GM21528 (cell line): ENCODE results near the gene OR2AE1.
A peak's percentile ranks its signal among the peaks of the same experiment; 100 is the strongest.
"Not testable (repeated sequence)": the region's sequence is repeated elsewhere in the genome, so short reads cannot be mapped to it uniquely, and the experiment has no call there.

Source experiments
- ATAC-seq: cut with Tn5 transposase; IDR thresholded peaks from one replicate; pipeline ENCODE4 v1.9.1; 2021; ENCODE audit warnings: mild to moderate bottlenecking, moderate library complexity; ENCODE audit not compliant: unreplicated experiment, low FRiP score

The OR2AE1 gene, protein sequence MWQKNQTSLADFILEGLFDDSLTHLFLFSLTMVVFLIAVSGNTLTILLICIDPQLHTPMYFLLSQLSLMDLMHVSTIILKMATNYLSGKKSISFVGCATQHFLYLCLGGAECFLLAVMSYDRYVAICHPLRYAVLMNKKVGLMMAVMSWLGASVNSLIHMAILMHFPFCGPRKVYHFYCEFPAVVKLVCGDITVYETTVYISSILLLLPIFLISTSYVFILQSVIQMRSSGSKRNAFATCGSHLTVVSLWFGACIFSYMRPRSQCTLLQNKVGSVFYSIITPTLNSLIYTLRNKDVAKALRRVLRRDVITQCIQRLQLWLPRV

DNA sequence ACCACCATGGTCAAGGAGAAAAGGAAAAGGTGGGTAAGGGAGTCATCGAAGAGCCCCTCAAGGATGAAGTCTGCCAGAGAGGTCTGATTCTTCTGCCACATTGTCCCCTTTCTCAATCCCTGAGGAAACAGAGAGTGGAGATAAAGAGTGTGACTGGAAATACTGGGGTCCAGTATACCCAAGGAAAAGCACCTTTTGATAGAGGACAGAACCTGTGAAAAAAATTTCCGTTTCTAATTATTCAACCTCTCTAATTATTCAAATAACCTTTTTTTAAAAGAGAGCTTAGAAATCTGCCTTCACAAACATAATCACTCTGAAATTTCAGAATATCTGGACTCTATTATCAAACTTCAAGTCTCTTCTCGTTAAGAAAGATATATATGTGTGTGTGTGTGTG lies at the start of gene OR2AE1:
OR2AE1 (minus strand) TSS at position 101 of the 400 bp plus-strand sequence; CDS start at position 101, 0 bp downstream.
- no peak for ATAC-seq

DNA sequence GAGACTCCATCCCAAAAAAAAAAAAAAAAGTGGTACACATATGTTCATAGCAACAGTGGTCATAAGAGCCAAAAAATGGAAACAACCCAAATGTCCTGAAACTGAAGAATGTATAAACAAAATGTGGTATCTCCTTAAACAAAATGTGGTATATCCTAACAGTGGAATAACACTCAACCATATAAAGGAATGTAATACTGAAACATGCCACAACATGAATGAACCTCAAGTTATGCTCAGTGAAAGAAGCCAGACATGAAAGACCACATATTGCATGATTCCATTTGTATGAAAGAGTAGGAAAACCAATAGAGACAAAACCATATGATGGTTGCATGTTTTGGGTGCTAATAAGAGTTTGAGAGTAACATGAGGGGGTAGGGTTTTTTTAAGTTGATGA lies 49.5 kb upstream of the OR2AE1 start:
- no peak for ATAC-seq

DNA sequence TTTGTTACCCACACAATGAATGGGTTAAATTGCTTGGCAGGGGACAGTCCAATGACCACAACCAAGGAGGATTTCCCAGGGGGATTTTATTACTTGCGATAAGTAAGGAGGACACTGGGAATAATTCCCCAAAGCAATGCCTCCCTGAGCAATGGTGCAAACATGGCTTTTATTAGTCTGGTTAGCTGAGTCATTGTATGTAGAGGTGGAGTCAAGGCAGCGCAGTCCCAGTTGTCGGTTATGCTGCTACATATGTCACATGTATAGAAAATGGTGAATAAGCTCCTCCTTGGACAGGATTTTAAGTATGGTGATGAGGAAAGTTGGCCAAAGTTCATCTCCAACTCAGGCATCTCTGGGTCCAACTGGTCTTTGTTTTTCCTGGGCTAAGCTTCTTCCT lies 46.4 kb upstream of the OR2AE1 start:
- no peak for ATAC-seq

DNA sequence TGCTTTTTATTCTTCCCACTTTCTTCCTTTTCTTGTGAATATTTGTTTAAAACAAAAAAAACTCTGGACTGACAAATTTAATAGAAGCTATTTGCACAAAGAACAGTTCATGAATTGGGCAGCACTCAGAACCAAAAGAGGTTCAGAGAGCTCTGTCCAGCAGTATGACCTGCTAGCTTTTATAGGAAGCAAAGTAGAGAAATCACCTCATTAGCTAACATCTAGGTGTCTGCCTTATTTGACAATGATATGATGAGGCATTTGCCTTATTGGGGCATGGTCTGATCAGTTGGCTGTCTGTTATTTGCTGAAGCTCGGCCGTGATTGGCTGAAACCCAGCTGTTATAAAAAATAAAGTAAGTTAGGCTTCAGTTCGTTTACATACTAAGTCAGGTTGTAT lies 43.3 kb upstream of the OR2AE1 start:
- no peak for ATAC-seq

DNA sequence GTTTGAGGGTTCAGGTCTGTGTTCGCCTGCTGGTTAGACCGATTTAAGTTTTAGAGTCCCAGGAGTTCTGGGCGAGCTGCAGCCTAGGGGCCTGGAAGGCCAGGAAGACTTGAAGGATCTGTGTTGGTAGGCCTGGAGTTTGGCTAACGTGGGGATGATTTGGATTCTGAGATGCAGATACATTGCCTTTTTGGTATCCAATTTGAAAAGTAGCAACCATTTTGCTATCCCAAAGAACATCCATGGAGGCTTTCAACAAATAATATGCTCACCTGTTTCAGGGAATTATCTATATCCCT lies 42.9 kb upstream of the OR2AE1 start:
- no peak for ATAC-seq

DNA sequence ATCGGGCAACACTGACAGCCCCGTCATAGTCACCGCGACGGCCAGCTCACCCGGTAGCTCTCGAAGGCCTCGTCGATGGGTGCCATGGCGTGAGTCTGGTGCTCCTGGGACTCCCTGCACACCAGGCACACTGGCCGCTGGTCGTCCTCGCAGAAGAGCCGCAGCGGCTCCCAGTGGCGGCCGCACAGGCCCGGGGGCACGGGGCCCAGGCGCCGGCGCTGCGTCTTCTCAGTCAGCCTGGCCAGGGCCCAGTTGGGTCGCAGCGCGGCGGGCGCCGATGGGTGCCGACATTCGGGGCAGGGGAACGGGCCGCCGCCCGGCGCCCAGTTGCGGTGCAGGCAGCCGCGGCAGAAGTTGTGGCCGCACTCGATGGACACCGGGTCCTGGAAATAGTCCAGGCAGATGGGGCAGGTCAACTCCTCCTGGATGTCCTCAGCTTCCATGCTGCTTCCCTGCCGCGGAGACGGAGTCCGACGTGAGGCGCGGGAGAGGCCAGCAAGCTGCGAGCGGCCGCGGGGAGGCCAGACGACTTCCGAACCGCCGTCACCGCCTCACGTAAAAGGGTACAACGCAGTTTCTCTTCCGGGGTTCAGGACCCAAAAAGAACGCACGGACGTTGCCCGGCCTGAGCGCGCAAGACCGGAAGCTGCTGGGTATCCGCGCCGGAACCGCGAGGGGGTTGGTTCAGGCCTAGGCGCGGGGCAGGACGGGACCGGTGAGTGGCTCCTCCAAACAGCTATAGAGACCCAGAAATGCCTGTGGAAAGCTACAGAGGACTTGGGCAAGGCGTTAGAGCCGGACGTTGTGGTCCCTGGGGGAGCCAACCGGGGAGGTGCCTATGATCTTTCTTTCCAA lies 42.4 kb upstream of the OR2AE1 start, which contains the start of gene TRIM4:
TRIM4 (minus strand) TSS at position 572 of the 855 bp plus-strand sequence; CDS start at position 443, 129 bp downstream.
- peak; percentile 97 for ATAC-seq

DNA sequence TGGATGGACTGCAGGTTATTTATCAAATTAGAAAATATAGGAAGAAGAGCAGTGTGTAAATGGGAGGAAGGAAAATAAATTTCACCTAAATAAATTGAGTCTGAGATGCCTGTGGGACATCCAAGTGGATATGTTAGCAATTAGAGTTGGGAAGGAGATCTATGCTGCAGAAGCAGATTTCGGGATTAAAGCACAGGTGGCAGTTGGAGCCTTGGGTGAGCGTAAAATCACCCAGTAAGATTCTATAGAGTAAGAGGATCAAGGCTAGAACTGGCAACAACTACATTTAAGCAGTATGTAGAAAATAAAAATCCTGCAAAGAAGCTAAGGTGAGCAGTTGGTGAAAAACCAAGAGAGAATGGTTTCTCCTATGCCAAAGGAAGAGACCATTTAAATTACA lies 34.1 kb upstream of the OR2AE1 start:
- no peak for ATAC-seq

DNA sequence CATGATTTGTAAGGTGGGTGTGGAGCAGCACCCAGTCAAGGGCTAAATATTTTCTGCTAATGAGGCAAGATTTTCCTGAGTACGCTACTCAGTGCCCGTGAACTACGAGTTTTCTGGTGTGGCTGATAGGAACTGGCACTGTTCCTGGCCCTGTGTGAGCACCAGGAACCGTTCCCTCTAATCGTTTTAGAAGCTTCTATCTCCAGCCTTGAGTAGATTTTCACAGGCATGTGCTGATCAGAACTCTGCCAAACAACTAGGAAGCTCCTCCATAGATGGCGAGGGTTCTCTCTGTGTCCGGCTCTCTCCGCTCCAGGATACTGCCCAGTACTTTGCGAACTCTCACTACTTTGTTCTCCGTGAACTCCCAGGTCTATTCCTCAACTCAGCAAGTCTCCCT lies 24.7 kb upstream of the OR2AE1 start:
- ATAC-seq = no peak

DNA sequence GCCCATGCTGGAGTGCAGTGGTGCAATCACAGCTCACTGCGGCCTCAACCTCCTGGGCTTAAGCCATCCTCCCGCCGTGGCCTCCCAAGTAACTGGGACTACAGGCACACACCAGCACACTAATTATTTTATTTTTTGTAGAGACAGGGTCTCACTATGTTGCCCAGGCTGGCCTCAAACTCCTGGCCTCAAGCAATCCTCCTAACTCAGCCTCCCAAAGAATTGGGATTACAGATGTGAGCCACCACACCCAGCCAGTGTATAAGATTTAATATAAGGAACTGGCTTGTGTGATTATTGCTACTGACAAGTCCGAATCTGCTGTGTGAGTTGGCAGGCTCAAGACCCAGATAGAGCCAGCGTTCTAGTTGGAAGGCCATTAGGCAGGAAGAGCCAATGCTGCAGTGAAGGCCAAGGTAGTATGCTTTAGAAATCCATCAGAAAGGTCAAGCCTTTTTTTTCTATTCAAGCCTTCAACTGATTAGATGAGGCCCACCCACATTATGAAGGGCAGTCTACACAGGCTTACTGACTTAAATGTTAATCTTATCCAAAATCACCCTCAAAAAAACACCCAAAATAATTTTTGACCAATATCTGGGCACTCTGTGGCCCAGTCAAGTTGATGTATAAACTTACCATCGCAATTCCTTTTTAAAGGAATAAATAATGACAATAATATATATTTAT lies 23.1 kb upstream of the OR2AE1 start:
- ATAC-seq = no peak

DNA sequence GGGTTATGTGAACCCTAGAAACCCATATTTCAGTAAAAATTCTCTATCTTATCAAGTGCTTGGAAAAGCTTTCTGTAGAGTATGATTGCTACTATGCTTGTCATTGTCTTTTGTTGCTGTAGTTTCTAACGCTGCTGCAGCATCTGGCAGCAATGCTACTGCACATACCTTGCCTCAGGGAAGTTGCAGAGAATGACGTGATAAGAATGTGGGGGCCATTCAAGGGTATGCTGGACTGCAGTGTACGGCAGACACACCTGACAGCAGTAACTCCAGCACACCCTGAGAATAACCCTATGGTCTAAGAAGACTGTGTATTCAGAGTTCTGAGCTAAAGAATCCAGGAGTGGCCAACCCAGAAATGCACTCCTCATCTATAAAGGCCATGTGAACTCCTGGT lies 22.0 kb upstream of the OR2AE1 start:
- ATAC-seq = no peak

DNA sequence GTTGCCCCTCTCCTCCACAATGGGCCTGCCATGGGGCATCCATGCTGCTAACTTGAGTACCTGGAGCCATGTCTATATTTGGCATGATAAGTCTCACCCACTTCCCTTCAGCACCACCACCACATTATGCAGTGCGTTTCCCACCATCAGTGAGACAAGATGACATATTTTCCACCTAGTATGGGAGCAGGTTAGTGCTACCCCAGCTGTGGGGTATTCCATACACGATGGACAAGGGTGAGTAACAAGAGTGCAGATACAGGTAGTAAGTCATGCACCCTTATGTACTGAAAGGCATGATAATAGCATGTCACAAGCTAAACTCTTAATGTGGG lies 21.2 kb upstream of the OR2AE1 start:
- ATAC-seq = no peak

DNA sequence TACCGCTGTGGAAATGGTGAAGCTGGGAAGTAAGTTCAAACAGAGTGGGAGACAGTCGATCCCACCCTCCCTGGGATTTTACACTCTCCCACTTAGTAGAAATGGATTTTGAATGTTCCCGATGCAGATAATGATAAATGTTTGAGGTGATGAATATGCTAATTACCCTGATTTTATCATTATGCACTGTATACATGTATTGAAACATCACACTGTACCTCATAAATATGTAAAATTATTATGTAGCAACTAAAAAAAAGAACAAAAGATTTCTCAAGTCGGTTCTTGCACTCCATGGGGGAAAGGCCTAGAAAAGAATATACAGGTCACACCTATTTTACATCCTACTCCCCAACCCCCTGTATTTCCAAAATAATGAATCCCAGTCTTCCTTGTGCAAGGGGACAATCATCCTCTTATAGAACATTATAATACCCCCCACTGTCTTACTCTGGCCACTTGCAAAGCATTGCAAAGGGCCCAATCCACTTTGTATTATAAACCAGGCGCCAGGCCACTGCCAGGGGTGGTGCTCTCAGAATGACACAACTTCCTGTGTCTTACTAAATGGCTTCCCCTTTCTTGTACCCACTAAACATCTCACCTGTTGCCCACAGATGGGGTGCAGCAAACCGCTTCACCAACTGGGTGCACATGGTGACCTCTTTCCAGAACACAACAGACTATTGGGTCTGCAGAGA lies 20.6 kb upstream of the OR2AE1 start:
- ATAC-seq = no peak

DNA sequence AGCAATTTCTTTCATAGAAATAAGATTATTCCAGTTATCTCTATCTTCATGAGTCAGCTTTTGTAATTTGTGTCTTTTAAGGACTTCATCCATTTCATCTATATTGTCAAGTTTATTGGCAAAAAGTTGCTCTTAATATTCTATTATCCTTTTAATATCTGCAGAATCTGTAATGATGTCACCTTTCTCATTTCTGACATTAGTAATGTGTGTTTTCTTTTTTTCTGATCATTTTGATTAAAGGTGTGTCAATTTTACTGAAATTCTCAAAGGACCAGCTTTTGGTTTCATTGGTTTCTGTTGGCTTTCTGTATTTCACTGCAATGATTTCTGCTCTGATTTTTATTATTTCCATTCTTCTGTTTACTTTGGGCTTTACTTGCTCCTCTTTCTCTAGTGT lies 17.9 kb upstream of the OR2AE1 start:
- no peak for ATAC-seq

DNA sequence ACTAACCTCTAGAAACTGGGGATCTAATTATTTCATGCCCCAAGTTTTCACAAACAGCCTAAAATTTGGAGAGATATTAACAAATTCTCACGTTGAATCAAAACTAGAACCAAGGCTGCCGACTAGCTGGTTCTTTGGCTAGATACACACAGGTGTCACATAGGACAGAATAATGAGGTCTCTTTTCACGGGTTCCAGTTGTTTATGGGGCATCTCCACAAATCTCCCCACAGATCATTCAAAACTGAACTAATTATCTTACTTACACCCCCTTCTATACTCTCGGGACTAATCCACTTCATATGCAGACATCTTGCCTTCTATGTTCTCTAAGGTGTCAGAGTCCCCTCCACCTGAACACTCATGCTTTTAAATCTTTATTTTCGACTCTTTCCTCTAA lies 16.4 kb upstream of the OR2AE1 start:
- ATAC-seq = no peak

DNA sequence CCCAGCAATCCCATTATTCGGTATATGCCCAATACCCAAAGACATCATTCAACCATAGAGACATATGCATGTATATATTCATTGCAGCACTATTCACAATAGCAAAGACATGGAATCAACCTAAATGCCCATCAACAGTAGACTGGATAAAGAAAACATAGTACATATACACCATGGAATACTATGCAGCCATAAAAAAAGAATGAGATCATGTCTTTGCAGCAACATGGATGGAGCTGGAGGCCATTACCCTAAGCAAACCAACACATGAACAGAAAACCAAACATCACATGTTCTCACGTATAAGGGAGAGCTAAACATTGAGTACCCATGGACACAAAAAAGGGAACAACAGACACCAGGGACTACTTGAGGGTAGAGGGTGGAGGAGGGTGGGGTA lies 13.5 kb upstream of the OR2AE1 start:
- ATAC-seq = not testable (repeated sequence)

DNA sequence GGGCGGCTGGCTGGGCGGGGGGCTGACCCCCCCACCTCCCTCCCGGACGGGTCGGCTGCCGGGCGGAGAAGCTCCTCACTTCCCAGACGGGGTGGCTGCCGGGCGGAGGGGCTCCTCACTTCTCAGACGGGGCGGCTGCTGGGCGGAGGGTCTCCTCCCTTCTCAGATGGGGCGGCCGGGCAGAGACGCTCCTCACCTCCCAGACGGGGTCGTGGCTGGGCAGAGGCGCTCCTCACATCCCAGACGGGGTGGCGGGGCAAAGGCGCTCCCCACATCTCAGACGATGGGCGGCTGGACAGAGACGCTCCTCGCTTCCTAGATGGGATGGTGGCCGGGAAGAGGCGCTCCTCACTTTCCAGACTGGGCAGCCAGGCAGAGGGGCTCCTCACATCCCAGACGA lies 11.5 kb upstream of the OR2AE1 start:
- not testable (repeated sequence) for ATAC-seq

DNA sequence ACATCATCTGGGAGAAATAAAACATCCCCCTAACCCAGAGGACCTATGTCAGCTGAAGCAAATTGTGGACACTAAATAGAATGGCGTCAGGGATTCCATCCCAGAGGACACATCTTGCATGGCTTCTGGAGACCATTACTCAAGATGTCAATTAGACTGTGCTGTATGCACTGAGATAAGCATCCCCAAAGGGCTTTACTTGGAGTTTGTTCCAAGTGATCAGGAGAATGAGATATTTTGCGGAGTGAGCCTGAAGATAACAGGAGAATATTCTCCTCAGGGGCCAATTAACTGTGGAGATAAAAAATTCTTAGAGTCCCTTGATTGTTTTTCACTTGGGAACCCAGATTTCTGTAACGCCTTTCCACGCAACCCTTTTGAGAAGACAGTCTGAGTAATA lies 4.5 kb upstream of the OR2AE1 start:
- ATAC-seq = no peak

DNA sequence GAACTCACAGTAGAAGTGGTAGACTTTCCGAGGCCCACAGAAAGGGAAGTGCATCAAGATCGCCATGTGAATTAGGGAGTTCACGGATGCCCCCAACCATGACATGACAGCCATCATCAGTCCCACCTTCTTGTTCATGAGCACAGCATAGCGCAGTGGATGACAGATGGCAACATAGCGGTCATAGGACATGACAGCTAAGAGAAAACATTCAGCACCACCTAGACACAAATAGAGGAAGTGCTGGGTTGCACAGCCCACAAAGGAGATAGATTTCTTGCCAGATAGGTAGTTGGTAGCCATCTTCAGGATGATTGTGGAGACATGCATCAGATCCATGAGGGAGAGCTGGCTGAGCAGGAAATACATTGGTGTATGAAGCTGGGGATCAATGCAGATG lies 342 bp downstream of the OR2AE1 start:
- no peak for ATAC-seq

DNA sequence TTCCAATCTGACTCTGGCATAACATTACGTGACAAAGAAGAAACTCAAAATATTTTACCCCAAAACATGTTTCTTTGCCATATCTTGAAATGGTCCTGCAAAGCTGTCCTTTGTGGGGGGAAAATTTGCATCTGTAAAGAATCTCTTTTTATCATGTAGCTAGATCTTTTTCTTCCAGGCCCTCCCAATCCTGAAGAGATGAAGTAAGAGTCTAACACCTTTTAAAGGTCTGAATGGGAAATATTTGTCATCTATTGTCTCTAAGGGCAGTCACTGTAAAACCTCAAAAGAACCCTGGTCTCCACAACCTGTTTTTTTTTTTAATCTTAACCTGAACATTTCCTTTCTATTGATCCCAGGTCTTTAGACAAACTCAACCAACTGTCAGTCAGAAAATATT lies 8.6 kb downstream of the OR2AE1 start:
- ATAC-seq = no peak

DNA sequence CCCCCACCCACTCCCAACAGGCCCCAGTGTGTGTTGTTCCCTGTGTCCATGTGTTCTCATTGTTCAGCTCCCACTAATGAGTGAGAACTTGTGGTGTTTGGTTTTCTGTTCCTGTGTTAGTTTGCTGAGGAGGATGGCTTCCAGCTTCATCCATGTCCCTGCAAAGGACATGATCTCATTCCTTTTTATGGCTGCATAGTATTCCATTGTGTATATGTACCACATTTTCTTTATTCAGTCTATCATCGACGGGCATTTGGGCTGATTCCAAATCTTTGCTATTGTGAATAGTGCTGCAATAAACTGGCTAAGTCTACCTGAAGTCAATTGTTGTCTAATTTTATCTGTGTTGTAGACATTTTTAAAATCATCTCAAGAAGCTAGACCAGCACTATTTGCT lies 9.4 kb downstream of the OR2AE1 start:
- not testable (repeated sequence) for ATAC-seq
